Loucy (cell line): Measurements from ENCODE around the gene CD8A.

Experiments
- CTCF ChIP-seq: fragments of 200-600 bp; sonication (generic); conservative IDR thresholded peaks from 2 replicates; pipeline ENCODE4 v1.5.1; 2014; ENCODE audit warnings: mild to moderate bottlenecking, antibody characterized with exemption, low read length
- EZH2phosphoT487 ChIP-seq: fragments of 200-600 bp; IDR thresholded peaks from 2 replicates; pipeline ENCODE4 v1.6.1; 2018; ENCODE audit warnings: antibody characterized with exemption, mild to moderate bottlenecking, moderate library complexity, borderline replicate concordance

GRCh38 chr2:86788881-86789686 is 1.6 kb downstream of the CD8A start:
- TF ChIP-seq CTCF (no peak), EZH2phosphoT487 (no peak)
